Ascending aorta (tissue), 2 donors: ENCODE measurements around the gene ADAM22. TPM values are rescaled to one million over a fixed set of nuclear protein-coding genes. Genes with fewer than 3 reads are reported as not detected.

ENCODE experiments used
- DNase-seq, 2 donors: peaks; one replicate each; pipeline ENCODE4 v3.0.0-alpha.2; 2019; ENCODE audit warnings: low spot score in 2 of 2
- H3K27ac ChIP-seq, 2 donors: fragments of 200-600 bp; sonication (generic); one replicate each; pipeline ENCODE4 v1.5.1; 2016 to 2017; ENCODE audit warnings: mild to moderate bottlenecking in 1 of 2
- H3K27me3 ChIP-seq: fragments of 200-600 bp; sonication (generic); one replicate; pipeline ENCODE4 v1.5.1; 2017
- H3K36me3 ChIP-seq, 2 donors: fragments of 200-600 bp; sonication (generic); one replicate each; pipeline ENCODE4 v1.5.1; 2016
- H3K4me1 ChIP-seq, 2 donors: fragments of 200-600 bp; sonication (generic); one replicate each; pipeline ENCODE4 v1.5.1; 2016 to 2017; ENCODE audit warnings: mild to moderate bottlenecking in 1 of 2
- H3K4me3 ChIP-seq, 2 donors: fragments of 200-600 bp; sonication (generic); one replicate each; pipeline ENCODE4 v1.5.1; 2016 to 2017; ENCODE audit warnings: mild to moderate bottlenecking in 1 of 2
- H3K9me3 ChIP-seq, 2 donors: fragments of 200-600 bp; sonication (generic); one replicate each; pipeline ENCODE4 v1.5.1; 2016
- CTCF ChIP-seq, 3 experiments: fragments of 200-600 bp in 2 of 3; fragments of 450-650 bp in 1 of 3; sonication (generic) in 2 of 3; IDR thresholded peaks; one replicate each; pipeline ENCODE4 v1.5.1; 2016 to 2019; ENCODE audit warnings: antibody characterized with exemption in 3 of 3, mild to moderate bottlenecking in 1 of 3, moderate library complexity in 1 of 3
- intact Hi-C: fragments of 100-400 bp; cut with DNase I; formaldehyde crosslinking; loops from one replicate; pipeline ENCODE4 v1.15.1; 2023
- total RNA-seq: library from RNA; depleted of rRNA; stranded (reverse); fragments of >200 nt; gene quantifications from one replicate; pipeline ENCODE4 v1.1.0, GENCODE V29; 2016

The ADAM22 gene
- total RNA-seq, 1 donor from 2014 or later = 0.85 TPM

GRCh38 chr7:88218836-88219605 lies 285.0 kb downstream of the ADAM22 start:
- H3K9me3 ChIP-seq = no peaks in the 10 kb centered on the region
- peaks cover 10 to 28% of the 10 kb centered on the region in 2 donors for H3K36me3 ChIP-seq
- peaks cover 6 to 7% of the 10 kb centered on the region in 2 donors for H3K4me1 ChIP-seq
- DNase-seq = peak in 1 of 2 donors; percentile 80
- intact Hi-C loops = loop anchor here (5.0 to 10.0 kb wide), 4 partner anchors 342 to 1064 kb away; partner anchors contain the start of genes CROT, DBF4, DMTF1 and SLC25A40
- H3K27me3 ChIP-seq = no peaks in the 10 kb centered on the region
- H3K27ac ChIP-seq = peak overlapping the region; percentile 86 to 89
- no peak for TF ChIP-seq CTCF (IDR thresholded peaks at IDR 0.05)
- H3K4me3 ChIP-seq = peak overlapping the region; percentile 82 to 88

GRCh38 chr7:88219781-88220747 lies 286.0 kb downstream of the ADAM22 start, which contains the start of gene SRI:
Gene SRI, minus strand, starts transcription at chr7:88220038. Its CDS starts 12 bp downstream, at chr7:88220026.
- peaks cover 6 to 7% of the 10 kb centered on the region in 2 donors for H3K4me1 ChIP-seq
- no peaks in the 10 kb centered on the region for H3K9me3 ChIP-seq
- no peaks in the 10 kb centered on the region for H3K27me3 ChIP-seq
- intact Hi-C loops = loop anchor here (5.0 to 10.0 kb wide), 4 partner anchors 343 to 1065 kb away; partner anchors contain the start of genes CROT, DBF4, DMTF1 and SLC25A40
- H3K36me3 ChIP-seq = peaks cover 10 to 20% of the 10 kb centered on the region in 2 donors
- TF ChIP-seq CTCF (IDR thresholded peaks at IDR 0.05) = peak; percentile 58 to 88 (median 80)
- peak within 1 kb of the TSS; percentile 82 to 88 for H3K4me3 ChIP-seq
- peak; percentile 40 to 93 for DNase-seq
- H3K27ac ChIP-seq = peak within 1 kb of the TSS; percentile 86 to 89

GRCh38 chr7:88223265-88223664 lies 289.2 kb downstream of the ADAM22 start:
- no peak for TF ChIP-seq CTCF (IDR thresholded peaks at IDR 0.05)
- intact Hi-C loops = no loop called here
- H3K9me3 ChIP-seq = no peaks in the 10 kb centered on the region
- peaks cover 2% of the 10 kb centered on the region in 2 donors for H3K4me1 ChIP-seq
- H3K27me3 ChIP-seq = no peaks in the 10 kb centered on the region
- no peak overlapping the region for H3K27ac ChIP-seq
- H3K4me3 ChIP-seq = no peak overlapping the region
- H3K36me3 ChIP-seq = no peaks in the 10 kb centered on the region
- no peak for DNase-seq

GRCh38 chr7:88224601-88225275 lies 290.7 kb downstream of the ADAM22 start:
- no peak overlapping the region for H3K27ac ChIP-seq
- no peaks in the 10 kb centered on the region for H3K36me3 ChIP-seq
- H3K9me3 ChIP-seq = peaks cover 0 to 2% of the 10 kb centered on the region in 2 donors
- H3K4me3 ChIP-seq = no peak overlapping the region
- intact Hi-C loops = no loop called here
- no peak for TF ChIP-seq CTCF (IDR thresholded peaks at IDR 0.05)
- H3K4me1 ChIP-seq = no peaks in the 10 kb centered on the region
- no peaks in the 10 kb centered on the region for H3K27me3 ChIP-seq
- no peak for DNase-seq

GRCh38 chr7:88226201-88226600 lies 292.1 kb downstream of the ADAM22 start:
- Histone ChIP-seq H3K9me3 (peaks cover 0 to 4% of the 10 kb centered on the region in 2 donors), H3K27me3 (no peaks in the 10 kb centered on the region), H3K4me1 (no peaks in the 10 kb centered on the region), H3K36me3 (no peaks in the 10 kb centered on the region), H3K4me3 (no peak overlapping the region), H3K27ac (no peak overlapping the region)
- DNase-seq = no peak
- intact Hi-C loops = no loop called here
- no peak for TF ChIP-seq CTCF (IDR thresholded peaks at IDR 0.05)
